Measurements from ENCODE around the gene JPH3. TPM values are rescaled to one million over a fixed set of nuclear protein-coding genes. Genes with fewer than 3 reads are reported as not detected.

JPH3 gene
- not detected in 2 replicates for total RNA-seq (2014; rRNA removed)
- 0.01 TPM for polyA plus RNA-seq (2012)

- no peak for DNase-seq (ENCODE audit: low read depth)
These were observed at the start of gene JPH3 for GRCh38 chr16:87602001-87602775. TSS of gene JPH3 (plus strand) at chr16:87602508. CDS start at chr16:87603147, 639 bp downstream.

GRCh38 chr16:87552772-87553573 lies 49.3 kb upstream of the JPH3 start:
- DNase-seq (ENCODE audit: low read depth), result no peak

GRCh38 chr16:87554754-87555427 lies 47.4 kb upstream of the JPH3 start:
- DNase-seq (ENCODE audit: low read depth), result no peak

- DNase-seq (ENCODE audit: low read depth), result no peak
These were observed 46.7 kb upstream of the JPH3 start for GRCh38 chr16:87555647-87556046.

GRCh38 chr16:87556941-87557459 lies 45.3 kb upstream of the JPH3 start:
- no peak for DNase-seq (ENCODE audit: low read depth)

GRCh38 chr16:87558682-87559081 lies 43.6 kb upstream of the JPH3 start:
- no peak for DNase-seq (ENCODE audit: low read depth)

- no peak for DNase-seq (ENCODE audit: low read depth)
These were observed 42.4 kb upstream of the JPH3 start for GRCh38 chr16:87559945-87560344.

GRCh38 chr16:87560428-87561199 lies 41.7 kb upstream of the JPH3 start:
- DNase-seq (ENCODE audit: low read depth), result no peak

- DNase-seq (ENCODE audit: low read depth), result no peak
These were observed 40.9 kb upstream of the JPH3 start for GRCh38 chr16:87561200-87562105.

GRCh38 chr16:87562201-87562600 lies 40.1 kb upstream of the JPH3 start:
- DNase-seq (ENCODE audit: low read depth), result no peak

GRCh38 chr16:87563022-87563421 lies 39.3 kb upstream of the JPH3 start:
- no peak for DNase-seq (ENCODE audit: low read depth)

GRCh38 chr16:87563714-87564523 lies 38.4 kb upstream of the JPH3 start:
- DNase-seq (ENCODE audit: low read depth), result no peak

- no peak for DNase-seq (ENCODE audit: low read depth)
These were observed 37.9 kb upstream of the JPH3 start for GRCh38 chr16:87564524-87564778.

- no peak for DNase-seq (ENCODE audit: low read depth)
These were observed 32.4 kb upstream of the JPH3 start for GRCh38 chr16:87569601-87570571.

- DNase-seq (ENCODE audit: low read depth), result no peak
These were observed 31.8 kb upstream of the JPH3 start for GRCh38 chr16:87570572-87570937.

GRCh38 chr16:87570938-87571867 lies 31.1 kb upstream of the JPH3 start:
- peak; percentile 69 for DNase-seq (ENCODE audit: low read depth)

GRCh38 chr16:87571868-87572244 lies 30.5 kb upstream of the JPH3 start:
- no peak for DNase-seq (ENCODE audit: low read depth)

All from LHCN-M2 (cell line).